BJ (cell line): Measurements from ENCODE around the gene NT5DC3. TPM values are rescaled to one million over a fixed set of nuclear protein-coding genes. Genes with fewer than 3 reads are reported as not detected.

Experiments used
- CTCF ChIA-PET: fragments of 350-600 bp; formaldehyde crosslinking; extraction: SDS; loops from one replicate; lab custom pipeline; 2021; ENCODE audit warnings: antibody characterized with exemption, inconsistent platforms; lab: Yijun Ruan, JAX
- POLR2A ChIA-PET: fragments of 300-600 bp; sonication (Branson Sonifier 250); formaldehyde crosslinking; extraction: SDS; loops from one replicate; lab custom pipeline; 2021; ENCODE audit warnings: antibody characterized with exemption; lab: Charles Lee
- DNase-seq: peaks from one replicate; pipeline ENCODE4 v3.0.0-alpha.2; 2011; ENCODE audit warnings: low read depth
- H3K27me3 ChIP-seq: 2 replicates; pipeline ENCODE4 v1.6.0; 2011; ENCODE audit warnings: low read length; ENCODE audit not compliant: control insufficient read depth, insufficient read depth
- H3K36me3 ChIP-seq: 2 replicates; pipeline ENCODE4 v1.5.1; 2011; ENCODE audit warnings: low read length; ENCODE audit not compliant: control insufficient read depth, insufficient read depth
- H3K4me3 ChIP-seq: 2 replicates; pipeline ENCODE4 v1.5.1; 2011; ENCODE audit warnings: low read depth, mild to moderate bottlenecking, control low read depth, low read length
- polyA minus RNA-seq: library from RNA; depleted of rRNA, polyadenylated mRNA; stranded (reverse); fragments of >200 nt; gene quantifications from 2 replicates; pipeline ENCODE4 v1.2.3, GENCODE V29; 2011; rRNA and poly(A)+ RNA removed
- polyA plus RNA-seq: library from polyadenylated mRNA; depleted of rRNA; stranded (reverse); fragments of >200 nt; gene quantifications from 2 replicates; pipeline ENCODE4 v1.2.3, GENCODE V29; 2011; rRNA removed
- TF ChIP-seq, protein P1 (sequence below): IDR thresholded peaks from 2 replicates; pipeline ENCODE4 v1.5.1; 2011; ENCODE audit warnings: low read depth, mild to moderate bottlenecking, control low read depth, inconsistent platforms, low read length, moderate library complexity; ENCODE audit not compliant: insufficient read depth

The NT5DC3 gene
- polyA plus RNA-seq (1.2 and 2.6 TPM in 2 replicates), polyA minus RNA-seq (4.5 and 6.7 TPM in 2 replicates)

DNA sequence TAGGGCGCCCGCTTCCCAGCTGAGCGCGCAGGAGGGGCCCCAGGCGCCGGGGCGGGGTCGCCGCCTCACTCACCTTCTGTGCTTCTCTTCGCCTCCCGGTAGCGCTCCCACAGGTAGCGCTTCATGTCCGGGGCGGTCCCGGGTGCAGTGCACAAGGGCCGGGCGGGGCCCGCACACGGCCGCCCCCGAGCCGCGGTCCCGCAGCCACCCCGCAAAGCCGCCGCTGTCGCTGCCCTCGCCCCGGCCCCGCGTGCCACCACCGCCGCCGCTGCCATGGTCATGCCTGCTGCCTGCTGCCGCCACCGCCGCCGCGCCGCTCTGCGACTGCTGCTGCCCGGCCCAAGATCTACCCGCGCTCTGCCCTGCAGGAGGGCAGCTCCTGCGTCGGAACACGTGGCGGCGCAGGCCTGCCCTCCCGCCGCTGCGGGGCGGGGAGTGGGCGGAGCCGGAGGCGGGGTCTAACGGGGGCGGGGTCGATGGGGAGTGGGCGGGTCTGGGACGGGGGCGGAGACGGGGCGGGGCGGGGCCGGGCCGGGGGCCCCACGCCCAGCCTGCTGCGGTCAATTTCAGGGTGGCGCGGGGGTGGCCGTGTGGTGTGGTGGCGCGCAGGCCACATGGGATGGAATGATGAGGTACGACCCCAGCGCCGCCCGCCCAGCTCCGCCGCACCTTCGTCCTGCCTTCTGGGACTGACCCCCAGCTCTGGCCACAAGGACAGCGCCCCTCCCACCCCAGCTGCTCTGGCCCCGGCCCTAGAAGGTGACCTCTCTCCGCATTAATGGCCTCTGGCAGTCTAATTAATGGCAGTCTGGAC, at the start of gene NT5DC3:
Gene NT5DC3 (minus strand): TSS at position 359 of the 814 bp plus-strand sequence. CDS start 78 bp downstream, at position 281.
- no peak for DNase-seq
- ChIA-PET POLR2A (interaction anchor here (0.5 to 1.1 kb wide), 3 partner anchors 8 to 20 kb away, joined by 3 to 5 read pairs (median 5); no protein-coding TSS in a partner anchor), CTCF (interaction anchor here (0.9 to 1.5 kb wide), 6 partner anchors 8 to 70 kb away, joined by 3 to 7 read pairs (median 5); no protein-coding TSS in a partner anchor)

GRCh38 chr12:103887738-103888137, 46.7 kb upstream of the NT5DC3 start:
- TF ChIP-seq, protein P1, sequence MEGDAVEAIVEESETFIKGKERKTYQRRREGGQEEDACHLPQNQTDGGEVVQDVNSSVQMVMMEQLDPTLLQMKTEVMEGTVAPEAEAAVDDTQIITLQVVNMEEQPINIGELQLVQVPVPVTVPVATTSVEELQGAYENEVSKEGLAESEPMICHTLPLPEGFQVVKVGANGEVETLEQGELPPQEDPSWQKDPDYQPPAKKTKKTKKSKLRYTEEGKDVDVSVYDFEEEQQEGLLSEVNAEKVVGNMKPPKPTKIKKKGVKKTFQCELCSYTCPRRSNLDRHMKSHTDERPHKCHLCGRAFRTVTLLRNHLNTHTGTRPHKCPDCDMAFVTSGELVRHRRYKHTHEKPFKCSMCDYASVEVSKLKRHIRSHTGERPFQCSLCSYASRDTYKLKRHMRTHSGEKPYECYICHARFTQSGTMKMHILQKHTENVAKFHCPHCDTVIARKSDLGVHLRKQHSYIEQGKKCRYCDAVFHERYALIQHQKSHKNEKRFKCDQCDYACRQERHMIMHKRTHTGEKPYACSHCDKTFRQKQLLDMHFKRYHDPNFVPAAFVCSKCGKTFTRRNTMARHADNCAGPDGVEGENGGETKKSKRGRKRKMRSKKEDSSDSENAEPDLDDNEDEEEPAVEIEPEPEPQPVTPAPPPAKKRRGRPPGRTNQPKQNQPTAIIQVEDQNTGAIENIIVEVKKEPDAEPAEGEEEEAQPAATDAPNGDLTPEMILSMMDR: no peak
- CTCF ChIA-PET: interaction anchor here (0.6 to 1.3 kb wide), 3 partner anchors 9 to 221 kb away, joined by 3 to 6 read pairs (median 5); no protein-coding TSS in a partner anchor
- no peaks in the 10 kb centered on the region for H3K27me3 ChIP-seq
- DNase-seq: no peak
- H3K36me3 ChIP-seq: no peaks in the 10 kb centered on the region
- no peak overlapping the region for H3K4me3 ChIP-seq
- POLR2A ChIA-PET: no interaction called here

More for the DNA sequence above, at the start of gene NT5DC3:
- Histone ChIP-seq H3K4me3 (peak within 1 kb of the TSS; percentile 85), H3K36me3 (no peaks in the 10 kb centered on the region), H3K27me3 (no peaks in the 10 kb centered on the region)
- TF ChIP-seq, protein P1: no peak

GRCh38 chr12:103886195-103886797, 45.3 kb upstream of the NT5DC3 start:
- ChIA-PET CTCF (interaction anchor here (1.2 kb wide), 1 partner anchor 223 kb away, joined by 5 read pairs; no protein-coding TSS in a partner anchor), POLR2A (no interaction called here)
- no peaks in the 10 kb centered on the region for H3K27me3 ChIP-seq
- no peak overlapping the region for H3K4me3 ChIP-seq
- H3K36me3 ChIP-seq: no peaks in the 10 kb centered on the region
- DNase-seq: no peak
- TF ChIP-seq, protein P1: no peak

GRCh38 chr12:103884316-103884715, 43.3 kb upstream of the NT5DC3 start:
- H3K27me3 ChIP-seq: no peaks in the 10 kb centered on the region
- H3K4me3 ChIP-seq: no peak overlapping the region
- H3K36me3 ChIP-seq: no peaks in the 10 kb centered on the region
- ChIA-PET POLR2A (no interaction called here), CTCF (interaction anchor here (0.7 to 3.7 kb wide), 16 partner anchors 10 to 455 kb away, joined by 3 to 30 read pairs (median 3); partner anchors contain the start of gene HSP90B1)
- TF ChIP-seq, protein P1: peak; percentile 64
- no peak for DNase-seq

DNA sequence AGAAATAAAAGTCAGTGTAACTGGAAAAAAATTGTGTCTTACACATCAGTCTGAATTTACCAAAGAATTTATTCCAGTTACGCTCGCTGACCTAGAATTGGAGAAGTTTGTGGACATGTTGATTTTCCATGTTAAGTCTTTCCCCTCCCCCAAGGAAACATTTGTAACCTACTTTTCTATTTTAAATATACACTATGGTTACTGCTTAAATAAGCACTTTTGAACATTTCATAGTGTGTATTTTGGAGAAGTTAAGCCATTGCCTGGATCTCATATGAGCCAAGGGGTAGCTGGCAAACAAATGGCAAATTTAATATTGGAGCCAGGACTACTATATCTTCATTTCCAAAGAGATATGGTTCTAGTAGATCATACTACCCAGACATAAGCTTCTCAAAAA, 42.9 kb upstream of the NT5DC3 start:
- H3K27me3 ChIP-seq: no peaks in the 10 kb centered on the region
- CTCF ChIA-PET: interaction anchor here (0.7 to 3.7 kb wide), 16 partner anchors 11 to 456 kb away, joined by 3 to 30 read pairs (median 3); partner anchors contain the start of gene HSP90B1
- POLR2A ChIA-PET: no interaction called here
- TF ChIP-seq, protein P1: no peak
- no peaks in the 10 kb centered on the region for H3K36me3 ChIP-seq
- no peak overlapping the region for H3K4me3 ChIP-seq
- no peak for DNase-seq
